Erythroblast (primary cell): ENCODE results near the gene TPK1.

Experiments used
- GATA1 ChIP-seq: IDR thresholded peaks from 2 replicates; pipeline ENCODE4 v1.6.1; 2011; ENCODE audit warnings: low read depth, mild to moderate bottlenecking, control low read depth, low read length, moderate library complexity
- POLR2A ChIP-seq: IDR thresholded peaks from 2 replicates; pipeline ENCODE4 v1.6.1; 2011; ENCODE audit warnings: mild to moderate bottlenecking, low read length

DNA sequence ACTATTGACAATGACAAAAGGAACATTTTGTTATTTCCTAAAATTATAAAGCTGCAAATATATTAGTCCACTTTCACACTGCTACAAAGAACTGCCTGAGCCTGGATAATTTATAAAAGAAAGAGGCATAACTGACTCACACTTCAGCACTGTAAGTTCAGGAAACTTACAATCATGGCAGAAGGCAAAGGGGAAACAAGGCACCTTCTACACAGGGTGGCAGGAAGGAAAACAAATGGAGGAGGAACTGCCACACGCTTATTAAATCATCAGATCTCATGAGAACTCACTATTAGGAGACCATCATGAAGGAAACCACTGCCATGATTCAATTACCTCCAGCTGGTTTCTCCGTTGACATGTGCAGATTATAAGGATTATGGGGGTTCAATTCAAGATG, 203.1 kb downstream of the TPK1 start:
- TF ChIP-seq POLR2A (no peak), GATA1 (no peak)
